HepG2 (cell line): ENCODE results near the gene WASF1. TPM values are rescaled to one million over a fixed set of nuclear protein-coding genes. Genes with fewer than 3 reads are reported as not detected.

Experiments
- ATAC-seq: fragments of 200-7000 bp; cut with Tn5 transposase; 3 replicates; pipeline ENCODE4 v1.9.1; 2020; ENCODE audit warnings: mild to moderate bottlenecking, moderate library complexity
- BruUV-seq: library from RNA; stranded (reverse); fragments of 400-500 nt; replicated peaks from 2 replicates; lab custom pipeline; 2021; lab: Mats Ljungman, UMichigan
- CTCF ChIA-PET: fragments of 300-600 bp; formaldehyde crosslinking; extraction: SDS; loops from one replicate; lab custom pipeline; 2021; ENCODE audit warnings: low total read pairs, inconsistent platforms, low intra/inter-chr PET ratio; lab: Yijun Ruan, JAX
- POLR2A ChIA-PET: fragments of 350-600 bp; sonication (Branson Sonifier 250); formaldehyde crosslinking; loops from one replicate; lab custom pipeline; 2020; ENCODE audit warnings: antibody characterized with exemption, inconsistent platforms; lab: Yijun Ruan, JAX
- DNase-seq: peaks from one replicate; pipeline ENCODE4 v3.0.0-alpha.2; 2015; ENCODE audit warnings: low spot score
- FAIRE-seq: peaks from 3 replicates; lab custom pipeline; 2011; peaks lifted over from hg19 to GRCh38; lab: Jason Lieb, UNC
- H2AFZ ChIP-seq: one replicate; pipeline ENCODE4 v1.6.1; 2011; ENCODE audit warnings: low read length, inconsistent platforms
- H3K27ac ChIP-seq: fragments of 300-600 bp; 3 replicates; pipeline ENCODE4 v1.8.0; 2011; ENCODE audit warnings: mixed run types, mild to moderate bottlenecking, mixed read lengths, low read length, inconsistent platforms; ENCODE audit not compliant: insufficient read depth; ENCODE audit errors: extremely low read length
- H3K27me3 ChIP-seq, 2 experiments: fragments of 200-600 bp in 1 of 2; 2 replicates in 1 of 2; 3 replicates in 1 of 2; pipeline versions ENCODE4 v1.6.0 to v1.8.0; 2011; ENCODE audit warnings: low read length in 2 of 2, mild to moderate bottlenecking in 2 of 2, moderate library complexity in 2 of 2, inconsistent platforms in 1 of 2; ENCODE audit not compliant: insufficient read depth in 2 of 2, control insufficient read depth in 1 of 2
- H3K36me3 ChIP-seq, 2 experiments: fragments of 200-600 bp in 1 of 2; replicated peaks in 1 of 2; 2 replicates in 1 of 2; 3 replicates in 1 of 2; pipeline versions ENCODE4 v1.5.1 to v1.8.0; 2011; ENCODE audit warnings: low read length in 2 of 2, inconsistent platforms in 1 of 2; ENCODE audit not compliant: insufficient read depth in 2 of 2, control insufficient read depth in 1 of 2
- H3K4me1 ChIP-seq: 2 replicates; pipeline ENCODE4 v1.5.1; 2012; ENCODE audit warnings: low read length, inconsistent platforms; ENCODE audit not compliant: insufficient read depth
- H3K4me2 ChIP-seq: 2 replicates; pipeline ENCODE4 v1.6.0; 2011; ENCODE audit warnings: low read depth, low read length, inconsistent platforms
- H3K4me3 ChIP-seq, 3 experiments: fragments of 200-600 bp in 1 of 3; sonication (generic), shearing (Covaris generic) in 1 of 3; replicated peaks in 1 of 3; 2 replicates each; pipeline ENCODE4 v1.5.1; 2011 to 2016; ENCODE audit warnings: low read length in 3 of 3, inconsistent platforms in 2 of 3, low read depth in 2 of 3, mild to moderate bottlenecking in 2 of 3, control low read depth in 1 of 3, mixed read lengths in 1 of 3; ENCODE audit not compliant: insufficient read depth in 1 of 3
- H3K79me2 ChIP-seq: one replicate; pipeline ENCODE4 v1.6.1; 2011; ENCODE audit warnings: low read length, inconsistent platforms; ENCODE audit not compliant: insufficient read depth
- H3K9ac ChIP-seq: 2 replicates; pipeline ENCODE4 v1.6.0; 2011; ENCODE audit warnings: mild to moderate bottlenecking, low read depth, low read length, inconsistent platforms; ENCODE audit not compliant: insufficient read depth
- H3K9me3 ChIP-seq: 2 replicates; pipeline ENCODE4 v1.5.1; 2012; ENCODE audit warnings: mild to moderate bottlenecking, low read length
- H4K20me1 ChIP-seq: 2 replicates; pipeline ENCODE4 v1.6.0; 2011; ENCODE audit warnings: inconsistent platforms, mild to moderate bottlenecking, low read length, moderate library complexity; ENCODE audit not compliant: insufficient read depth
- ATF7-NPFF ChIP-seq: sonication (generic); formaldehyde crosslinking; IDR thresholded peaks from 2 replicates; pipeline ENCODE4 v1.8.1; 2023; ENCODE audit warnings: mild to moderate bottlenecking, low read depth, missing genetic modification reagents, moderate library complexity
- CEBPG ChIP-seq: IDR thresholded peaks from 2 replicates; pipeline ENCODE4 v1.6.1; 2016
- HNRNPUL1 ChIP-seq: fragments of 200-400 bp; formaldehyde crosslinking; IDR thresholded peaks from 2 replicates; pipeline ENCODE4 v1.6.1; 2017; ENCODE audit warnings: low read depth, mild to moderate bottlenecking, low read length, moderate library complexity
- KDM2A ChIP-seq: sonication (generic); formaldehyde crosslinking; IDR thresholded peaks from 2 replicates; pipeline ENCODE4 v1.4.0; 2020; ENCODE audit warnings: low read depth, missing genetic modification reagents, borderline replicate concordance
- KDM5A ChIP-seq: fragments of 200-600 bp; sonication (generic); IDR thresholded peaks from 2 replicates; pipeline ENCODE4 v1.7.0; 2018; ENCODE audit warnings: antibody characterized with exemption, mild to moderate bottlenecking, low read length, borderline replicate concordance
- RARA ChIP-seq: IDR thresholded peaks from 2 replicates; pipeline ENCODE4 v1.6.1; 2016; ENCODE audit warnings: missing genetic modification reagents, missing compliant biosample characterization
- RFX5 ChIP-seq: IDR thresholded peaks from 2 replicates; pipeline ENCODE4 v1.6.1; 2011; ENCODE audit warnings: low read depth, low read length, improper control_type of control experiment
- RORA ChIP-seq: sonication (generic); formaldehyde crosslinking; IDR thresholded peaks from 2 replicates; pipeline ENCODE4 v1.5.0; 2020; ENCODE audit warnings: mild to moderate bottlenecking, missing genetic modification reagents, moderate library complexity
- SKI ChIP-seq: fragments of 450-650 bp; IDR thresholded peaks from one replicate; pipeline ENCODE4 v1.6.1; 2018; ENCODE audit warnings: mild to moderate bottlenecking; ENCODE audit not compliant: partially characterized antibody
- SMAD9 ChIP-seq: sonication (generic); formaldehyde crosslinking; IDR thresholded peaks from 2 replicates; pipeline ENCODE4 v1.5.1; 2020; ENCODE audit warnings: mild to moderate bottlenecking, missing genetic modification reagents
- STAT6 ChIP-seq: sonication (generic); formaldehyde crosslinking; IDR thresholded peaks from 2 replicates; pipeline ENCODE4 v1.4.0; 2020; ENCODE audit warnings: missing genetic modification reagents, mild to moderate bottlenecking, borderline replicate concordance
- TBX2 ChIP-seq: sonication (generic); formaldehyde crosslinking; IDR thresholded peaks from 2 replicates; pipeline ENCODE4 v1.5.0; 2020; ENCODE audit warnings: missing genetic modification reagents, mild to moderate bottlenecking, borderline replicate concordance
- TBX3 ChIP-seq: fragments of 450-650 bp; IDR thresholded peaks from 2 replicates; pipeline ENCODE4 v1.6.1; 2017; ENCODE audit warnings: antibody characterized with exemption, mild to moderate bottlenecking, inconsistent platforms, borderline replicate concordance
- TEAD2 ChIP-seq: sonication (generic); formaldehyde crosslinking; IDR thresholded peaks from 2 replicates; pipeline ENCODE4 v1.9.0; 2021; ENCODE audit warnings: missing genetic modification reagents
- ZNF547 ChIP-seq: sonication (generic); formaldehyde crosslinking; IDR thresholded peaks from 2 replicates; pipeline ENCODE4 v1.5.1; 2020; ENCODE audit warnings: mild to moderate bottlenecking, missing genetic modification reagents
- ZNF619 ChIP-seq: sonication (generic); formaldehyde crosslinking; IDR thresholded peaks from 2 replicates; pipeline ENCODE4 v1.4.0; 2020; ENCODE audit warnings: mild to moderate bottlenecking, missing genetic modification reagents
- ZNF691 ChIP-seq: sonication (generic); formaldehyde crosslinking; IDR thresholded peaks from 2 replicates; pipeline ENCODE4 v1.4.0; 2020; ENCODE audit warnings: missing genetic modification reagents, low read depth, mild to moderate bottlenecking, borderline replicate concordance
- ZNF816 ChIP-seq: sonication (generic); formaldehyde crosslinking; IDR thresholded peaks from 2 replicates; pipeline ENCODE4 v1.8.0; 2022; ENCODE audit warnings: missing genetic modification reagents, mild to moderate bottlenecking, borderline replicate concordance
- in situ Hi-C: cut with HindIII; loops from 2 replicates; pipeline ENCODE4 v1.10.0; 2017; ENCODE audit warnings: low pct_unique_long_range_greater_than_20kb; ENCODE audit not compliant: extremely low pct_ligation_motif_present
- intact Hi-C: fragments of 100-400 bp; cut with micrococcal nuclease; formaldehyde crosslinking; loops from one replicate; pipeline ENCODE4 v1.10.0; 2022; ENCODE audit not compliant: unreplicated experiment
- polyA plus RNA-seq, 8 experiments: library from polyadenylated mRNA; depleted of rRNA in 3 of 8; stranded (reverse) in 7 of 8; unstranded in 1 of 8; fragments of >200 nt; fragmentation: Illumina TruSeq in 4 of 8; extraction: Trizol in 4 of 8; gene quantifications; 2 replicates each; pipeline versions ENCODE4 v1.2.1 to v1.2.3, GENCODE V29; 2011 to 2016; ENCODE audit warnings: low read depth in 4 of 8, missing spikeins in 1 of 8, mixed read lengths in 1 of 8; ENCODE audit not compliant: insufficient read depth in 1 of 8
- total RNA-seq, 5 experiments: library from RNA; depleted of rRNA; stranded (reverse); fragments of >200 nt; fragmentation: Illumina TruSeq; extraction: Trizol; gene quantifications; 2 replicates each; pipeline ENCODE4 v1.2.3, GENCODE V29; 2016; ENCODE audit warnings: low read depth in 1 of 5
- TF ChIP-seq, protein P1 (sequence below): sonication (generic); formaldehyde crosslinking; IDR thresholded peaks from 2 replicates; pipeline ENCODE4 v1.4.0; 2020; ENCODE audit warnings: low read depth, missing genetic modification reagents

WASF1 gene
- total and polyA plus RNA-seq, 2 of the 13 experiments (the other 11 are each of a cell fraction or from before 2014, with no cell fraction given) = 8.5 to 17.3 TPM

DNA sequence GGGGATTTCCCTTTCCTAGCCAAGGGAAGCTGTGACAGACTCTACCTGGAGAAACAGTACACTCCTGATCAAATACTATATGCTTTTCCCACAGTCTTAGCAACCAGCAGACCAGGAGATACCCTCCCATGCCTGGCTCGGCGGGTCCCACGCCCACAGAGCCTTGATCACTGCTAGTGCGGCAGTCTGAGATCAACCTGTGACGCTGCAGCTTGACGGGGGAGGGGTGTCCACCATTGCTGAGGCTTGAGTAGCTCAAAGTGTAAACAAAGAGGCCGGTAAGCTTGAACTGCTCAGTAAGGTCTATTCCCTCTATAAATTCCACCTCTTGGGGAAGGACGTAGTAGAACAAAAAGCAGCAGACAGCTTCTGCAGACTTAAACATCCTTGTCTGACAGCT, 63.2 kb downstream of the WASF1 start (continued):
- TF ChIP-seq ZNF816 (CRISPR knock-in tag) (no peak), RORA (CRISPR knock-in tag) (no peak), ZNF619 (no peak), RARA (CRISPR knock-in tag) (no peak), CEBPG (CRISPR knock-in tag) (no peak), ZNF547 (CRISPR knock-in tag) (no peak), SKI (no peak), TBX2 (CRISPR knock-in tag) (no peak)
- TF ChIP-seq, protein P1, sequence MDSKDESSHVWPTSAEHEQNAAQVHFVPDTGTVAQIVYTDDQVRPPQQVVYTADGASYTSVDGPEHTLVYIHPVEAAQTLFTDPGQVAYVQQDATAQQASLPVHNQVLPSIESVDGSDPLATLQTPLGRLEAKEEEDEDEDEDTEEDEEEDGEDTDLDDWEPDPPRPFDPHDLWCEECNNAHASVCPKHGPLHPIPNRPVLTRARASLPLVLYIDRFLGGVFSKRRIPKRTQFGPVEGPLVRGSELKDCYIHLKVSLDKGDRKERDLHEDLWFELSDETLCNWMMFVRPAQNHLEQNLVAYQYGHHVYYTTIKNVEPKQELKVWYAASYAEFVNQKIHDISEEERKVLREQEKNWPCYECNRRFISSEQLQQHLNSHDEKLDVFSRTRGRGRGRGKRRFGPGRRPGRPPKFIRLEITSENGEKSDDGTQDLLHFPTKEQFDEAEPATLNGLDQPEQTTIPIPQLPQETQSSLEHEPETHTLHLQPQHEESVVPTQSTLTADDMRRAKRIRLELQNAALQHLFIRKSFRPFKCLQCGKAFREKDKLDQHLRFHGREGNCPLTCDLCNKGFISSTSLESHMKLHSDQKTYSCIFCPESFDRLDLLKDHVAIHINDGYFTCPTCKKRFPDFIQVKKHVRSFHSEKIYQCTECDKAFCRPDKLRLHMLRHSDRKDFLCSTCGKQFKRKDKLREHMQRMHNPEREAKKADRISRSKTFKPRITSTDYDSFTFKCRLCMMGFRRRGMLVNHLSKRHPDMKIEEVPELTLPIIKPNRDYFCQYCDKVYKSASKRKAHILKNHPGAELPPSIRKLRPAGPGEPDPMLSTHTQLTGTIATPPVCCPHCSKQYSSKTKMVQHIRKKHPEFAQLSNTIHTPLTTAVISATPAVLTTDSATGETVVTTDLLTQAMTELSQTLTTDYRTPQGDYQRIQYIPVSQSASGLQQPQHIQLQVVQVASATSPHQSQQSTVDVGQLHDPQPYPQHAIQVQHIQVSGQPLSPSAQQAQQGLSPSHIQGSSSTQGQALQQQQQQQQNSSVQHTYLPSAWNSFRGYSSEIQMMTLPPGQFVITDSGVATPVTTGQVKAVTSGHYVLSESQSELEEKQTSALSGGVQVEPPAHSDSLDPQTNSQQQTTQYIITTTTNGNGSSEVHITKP (CRISPR knock-in tag) = no peak

DNA sequence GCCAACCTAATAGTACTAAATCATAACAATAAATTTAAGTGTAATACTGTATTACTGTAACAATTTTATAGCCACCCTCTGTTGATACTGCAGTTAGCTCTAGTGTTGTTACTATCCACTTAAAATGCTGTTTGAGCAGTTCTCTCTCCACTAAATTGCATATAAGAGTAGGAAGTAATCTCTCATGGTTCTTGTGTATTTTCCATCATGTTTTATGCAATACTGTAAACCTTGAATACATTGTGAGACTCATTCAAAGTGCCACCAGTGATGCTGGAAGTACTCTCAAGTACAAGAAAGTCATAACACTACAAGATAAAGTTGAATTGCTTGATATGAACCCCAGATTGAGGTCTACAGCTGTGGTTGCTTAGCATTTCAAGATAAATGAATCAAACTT, 65.5 kb downstream of the WASF1 start:
- in situ Hi-C loops (no loop called here), intact Hi-C loops (no loop called here)
- ATAC-seq = no peak
- Histone ChIP-seq H3K79me2 (no peaks in the 10 kb centered on the region), H3K9ac (no peak overlapping the region), H2AFZ (no peak overlapping the region), H3K4me2 (no peak overlapping the region), H3K4me1 (no peaks in the 10 kb centered on the region), H3K27me3 (no peaks in the 10 kb centered on the region), H4K20me1 (no peaks in the 10 kb centered on the region), H3K27ac (no peak overlapping the region), H3K4me3 (no peak overlapping the region), H3K9me3 (no peaks in the 10 kb centered on the region), H3K36me3 (no peaks in the 10 kb centered on the region)
- BruUV-seq = no TSS peak
- POLR2A ChIA-PET = no interaction called here
- DNase-seq = no peak
- CTCF ChIA-PET = no interaction called here
- FAIRE-seq = no peak
- TF ChIP-seq TBX3 (no peak), SMAD9 (no peak), ZNF691 (CRISPR knock-in tag) (no peak), TEAD2 (CRISPR knock-in tag) (no peak), RFX5 (no peak), STAT6 (CRISPR knock-in tag) (no peak), KDM5A (no peak), HNRNPUL1 (no peak), ATF7-NPFF (CRISPR knock-in tag) (no peak), KDM2A (CRISPR knock-in tag) (no peak)
